GM12878 (cell line): ENCODE measurements around the gene PDE6A. TPM values are rescaled to one million over a fixed set of nuclear protein-coding genes. Genes with fewer than 3 reads are reported as not detected.

Experiments used
- ATF7 ChIP-seq: fragments of 450-650 bp; IDR thresholded peaks from 2 replicates; pipeline ENCODE4 v1.6.1; 2016; ENCODE audit warnings: low read depth, mild to moderate bottlenecking
- BCL11A ChIP-seq: IDR thresholded peaks from 2 replicates; pipeline ENCODE4 v1.6.1; 2011; ENCODE audit warnings: low read depth, low read length
- BCL3 ChIP-seq: IDR thresholded peaks from 2 replicates; pipeline ENCODE4 v1.6.1; 2011; ENCODE audit warnings: borderline replicate concordance, low read depth, mild to moderate bottlenecking, moderate library complexity, low read length; ENCODE audit not compliant: insufficient read depth, poor library complexity, severe bottlenecking
- CUX1 ChIP-seq: IDR thresholded peaks from 2 replicates; pipeline ENCODE4 v1.6.1; 2012; ENCODE audit warnings: improper control_type of control experiment, low read depth, low read length; ENCODE audit not compliant: insufficient replicate concordance
- E2F8 ChIP-seq: fragments of 450-650 bp; IDR thresholded peaks from 2 replicates; pipeline ENCODE4 v1.6.1; 2018; ENCODE audit warnings: mild to moderate bottlenecking, low read depth, moderate library complexity; ENCODE audit not compliant: partially characterized antibody
- E4F1 ChIP-seq: fragments of 450-650 bp; IDR thresholded peaks from 2 replicates; pipeline ENCODE4 v1.6.1; 2018; ENCODE audit warnings: borderline replicate concordance, mild to moderate bottlenecking; ENCODE audit not compliant: partially characterized antibody
- GABPA ChIP-seq: IDR thresholded peaks from 2 replicates; pipeline ENCODE4 v1.6.1; 2014; ENCODE audit warnings: antibody characterized with exemption, low read depth, mild to moderate bottlenecking, inconsistent platforms
- IKZF1 ChIP-seq: fragments of 450-650 bp; conservative IDR thresholded peaks from 2 replicates; pipeline ENCODE4 v1.6.1; 2017; ENCODE audit warnings: antibody characterized with exemption, mild to moderate bottlenecking
- JUNB ChIP-seq: IDR thresholded peaks from 2 replicates; pipeline ENCODE4 v1.6.1; 2016; ENCODE audit warnings: antibody characterized with exemption, mild to moderate bottlenecking
- JUND ChIP-seq: IDR thresholded peaks from 2 replicates; pipeline ENCODE4 v1.6.1; 2012; ENCODE audit warnings: low read depth, mild to moderate bottlenecking, low read length, improper control_type of control experiment, moderate library complexity
- MLLT1 ChIP-seq: fragments of 450-650 bp; IDR thresholded peaks from 2 replicates; pipeline ENCODE4 v1.6.1; 2016; ENCODE audit warnings: mild to moderate bottlenecking
- MTA2 ChIP-seq: fragments of 450-650 bp; IDR thresholded peaks from 2 replicates; pipeline ENCODE4 v1.6.1; 2016; ENCODE audit warnings: low read depth, mild to moderate bottlenecking, moderate library complexity
- NR2F1 ChIP-seq: fragments of 450-650 bp; conservative IDR thresholded peaks from 2 replicates; pipeline ENCODE4 v1.6.1; 2017; ENCODE audit warnings: mild to moderate bottlenecking
- NRF1 ChIP-seq: conservative IDR thresholded peaks from 2 replicates; pipeline ENCODE4 v1.6.1; 2011; ENCODE audit warnings: mild to moderate bottlenecking, low read depth, low read length, improper control_type of control experiment
- POLR2A ChIP-seq: IDR thresholded peaks from 2 replicates; pipeline ENCODE4 v1.6.1; 2011; ENCODE audit warnings: low read depth, mild to moderate bottlenecking, low read length
- POLR2AphosphoS5 ChIP-seq: IDR thresholded peaks from 2 replicates; pipeline ENCODE4 v1.6.1; 2011; ENCODE audit warnings: mild to moderate bottlenecking, low read length, inconsistent platforms
- RBBP5 ChIP-seq: fragments of 200-600 bp; sonication (generic); conservative IDR thresholded peaks from 2 replicates; pipeline ENCODE4 v1.6.1; 2016
- SIN3A ChIP-seq: IDR thresholded peaks from 2 replicates; pipeline ENCODE4 v1.6.1; 2012; ENCODE audit warnings: low read depth, low read length, improper control_type of control experiment
- SMARCA5 ChIP-seq: fragments of 450-650 bp; IDR thresholded peaks from 2 replicates; pipeline ENCODE4 v1.6.1; 2017; ENCODE audit warnings: mild to moderate bottlenecking
- polyA plus RNA-seq, 11 experiments: library from polyadenylated mRNA; depleted of rRNA in 4 of 11; unstranded in 6 of 11; stranded (reverse) in 5 of 11; fragments of >200 nt; fragmentation: Nextera tagmentation in 4 of 11; fragmentation: Illumina TruSeq in 1 of 11; extraction: Ambion mirVana in 4 of 11; extraction: Trizol in 1 of 11; gene quantifications; 1 replicate in 1 of 11; 2 replicates in 10 of 11; pipeline versions ENCODE4 v1.2.1 to v1.2.3, GENCODE V29; 2011 to 2016; ENCODE audit warnings: inconsistent platforms in 2 of 11, missing spikeins in 2 of 11, low read depth in 1 of 11
- total RNA-seq, 4 experiments: library from RNA; depleted of rRNA in 3 of 4; stranded (reverse); fragments of >200 nt in 3 of 4; fragmentation: Illumina TruSeq in 1 of 4; extraction: Trizol in 1 of 4; gene quantifications; 2 replicates each; pipeline versions ENCODE4 v1.2.1 to v1.2.3, GENCODE V29; 2013 to 2021

Gene PDE6A
- total and polyA plus RNA-seq, 10 of the 15 experiments (the other 5 are each of a cell fraction or from before 2014, with no cell fraction given): 0.05 to 0.26 TPM; not detected in 8

- TF ChIP-seq GABPA (no peak), BCL3 (peak; percentile 77), CUX1 (peak; percentile 85), POLR2AphosphoS5 (no peak), ATF7 (peak; percentile 85), JUND (peak; percentile 84), NR2F1 (peak; percentile 53), MLLT1 (0 out of 2 replicates have a peak, but pooled peaks have one; percentile 37), BCL11A (peak; percentile 37; the same call in 1 of the 2 replicates), SMARCA5 (no peak), SIN3A (no peak), E4F1 (no peak), NRF1 (no peak), JUNB (peak; percentile 72), E2F8 (no peak), MTA2 (peak; percentile 57; the same call in 1 of the 2 replicates), RBBP5 (no peak), IKZF1 (peak; percentile 66), POLR2A (no peak)
Measured at GRCh38 chr5:149831492-149831891, 113.1 kb downstream of the PDE6A start (continued).
